ENCODE results near the gene TRAFD1. TPM values are rescaled to one million over a fixed set of nuclear protein-coding genes. Genes with fewer than 3 reads are reported as not detected.
"Not testable (repeated sequence)": the region's sequence is repeated elsewhere in the genome, so short reads cannot be mapped to it uniquely, and the experiment has no call there.

Gene TRAFD1
- total and polyA plus RNA-seq, 2 donors: 31.5 to 36.9 TPM

DNA sequence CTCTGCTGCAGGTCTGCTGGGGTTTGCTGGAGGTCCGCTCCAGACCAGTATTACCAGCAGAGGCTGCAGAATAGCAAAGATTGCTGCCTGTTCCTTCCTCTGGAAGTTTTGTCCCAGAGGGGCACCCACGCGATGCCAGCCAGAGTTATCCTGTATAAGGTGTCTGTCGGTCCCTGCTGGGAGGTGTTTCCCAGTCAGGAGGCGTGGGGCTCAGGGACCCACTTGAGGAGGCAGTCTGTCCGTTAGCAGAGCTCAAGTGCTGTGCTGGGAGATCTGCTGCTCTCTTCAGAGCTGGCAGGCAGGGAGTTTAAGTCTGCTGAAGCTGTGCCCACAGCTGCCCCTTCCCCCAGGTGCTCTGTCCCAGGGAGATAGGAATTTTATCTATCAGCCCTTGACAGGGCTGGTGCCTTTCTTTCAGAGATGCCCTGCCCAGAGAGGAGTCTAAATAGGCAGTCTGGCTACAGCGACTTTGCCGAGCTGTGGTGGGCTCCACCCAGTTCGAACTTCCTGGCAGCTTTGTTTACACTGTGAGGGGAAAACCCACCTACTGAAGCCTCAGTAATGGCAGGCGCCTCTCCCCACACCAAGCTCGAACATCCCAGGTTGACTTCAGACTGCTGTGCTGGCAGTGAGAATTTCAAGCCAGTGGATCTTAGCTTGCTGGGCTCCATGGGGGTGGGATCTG is 33.2 kb downstream of the TRAFD1 start:
- WGBS: 92% methylated on average over 11 of the region's 11 CpGs
- H3K36me3 ChIP-seq (ENCODE audit: insufficient read depth): not testable (repeated sequence)

DNA sequence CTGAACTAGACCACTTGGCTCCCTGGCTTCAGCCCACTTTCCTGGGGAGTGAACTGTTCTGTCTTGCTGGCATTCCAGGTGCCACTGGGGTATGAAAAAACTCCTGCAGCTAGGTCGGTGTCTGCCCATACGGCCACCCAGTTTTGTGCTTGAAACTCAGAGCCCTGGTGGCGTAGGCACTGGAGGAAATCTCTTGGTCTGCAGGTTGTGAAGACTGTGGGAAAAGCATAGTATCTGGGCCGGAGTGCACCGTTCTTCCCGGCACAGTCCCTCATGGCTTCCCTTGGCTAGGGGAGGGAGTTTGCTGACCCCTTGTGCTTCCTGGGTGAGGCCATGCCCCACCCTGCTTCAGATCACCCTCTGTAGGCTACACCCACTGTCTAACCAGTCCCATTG is 33.8 kb downstream of the TRAFD1 start:
- H3K36me3 ChIP-seq (ENCODE audit: insufficient read depth): no peaks in the 10 kb centered on the region
- H3K4me3 ChIP-seq (ENCODE audit: low read depth, low read length): no peak overlapping the region
- no peak for DNase-seq (ENCODE audit: extremely low spot score)
- H3K4me1 ChIP-seq (ENCODE audit: insufficient read depth): no peaks in the 10 kb centered on the region
- WGBS: 96% methylated on average over 6 of the region's 6 CpGs
- no peak overlapping the region for H3K27ac ChIP-seq (ENCODE audit: low read depth)

More for the DNA sequence above, 33.2 kb downstream of the TRAFD1 start:
- not testable (repeated sequence) for H3K4me3 ChIP-seq (ENCODE audit: low read depth, low read length); H3K4me1 ChIP-seq (ENCODE audit: insufficient read depth); DNase-seq (ENCODE audit: extremely low spot score); H3K27ac ChIP-seq (ENCODE audit: low read depth)

DNA sequence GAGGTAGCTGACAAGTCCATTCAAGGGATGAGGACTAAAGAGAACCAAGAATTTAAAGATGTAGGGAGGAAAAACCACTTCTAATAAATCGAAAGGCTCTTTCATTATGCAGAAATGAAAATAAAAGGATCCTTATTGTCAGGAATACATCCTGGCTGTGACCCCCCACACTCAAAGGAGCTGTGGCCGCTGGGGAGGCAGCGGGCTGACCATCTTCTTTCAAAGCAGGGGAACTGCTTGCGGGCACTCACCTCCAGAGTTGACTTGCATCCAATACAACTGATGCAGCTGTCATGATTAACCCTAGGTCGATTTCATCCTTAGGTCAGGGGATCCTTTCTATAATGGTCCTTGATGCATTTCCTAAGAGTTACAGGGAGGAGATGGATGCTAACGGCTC is 35.3 kb downstream of the TRAFD1 start:
- no peak for DNase-seq (ENCODE audit: extremely low spot score)
- H3K27ac ChIP-seq (ENCODE audit: low read depth): no peak overlapping the region
- no peak overlapping the region for H3K4me3 ChIP-seq (ENCODE audit: low read depth, low read length)
- no peaks in the 10 kb centered on the region for H3K4me1 ChIP-seq (ENCODE audit: insufficient read depth)
- H3K36me3 ChIP-seq (ENCODE audit: insufficient read depth): no peaks in the 10 kb centered on the region
- 95% methylated on average over 6 of the region's 6 CpGs for whole genome bisulfite sequencing

DNA sequence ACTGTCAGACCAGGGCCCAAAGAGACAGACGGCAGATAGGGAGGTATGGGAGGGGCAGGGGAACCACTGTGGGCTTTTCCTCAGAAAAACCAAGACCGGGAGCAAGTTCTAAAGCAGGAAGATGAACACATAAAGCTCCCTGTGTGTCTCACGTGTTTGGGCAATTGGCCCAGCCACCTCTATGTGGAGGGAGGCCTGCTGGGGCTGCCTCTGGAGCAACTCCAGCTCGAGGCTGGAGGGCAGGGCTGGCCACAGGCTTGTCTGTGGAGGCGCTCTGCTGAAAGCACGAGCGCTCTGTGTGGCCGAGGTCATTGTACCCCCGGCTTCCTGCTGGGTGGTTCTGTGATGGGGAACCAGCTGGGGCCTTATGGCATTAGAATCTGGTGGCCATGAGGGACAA is 36.4 kb downstream of the TRAFD1 start:
- Histone ChIP-seq H3K36me3 (ENCODE audit: insufficient read depth) (no peaks in the 10 kb centered on the region), H3K4me3 (ENCODE audit: low read depth, low read length) (no peak overlapping the region), H3K4me1 (ENCODE audit: insufficient read depth) (no peaks in the 10 kb centered on the region), H3K27ac (ENCODE audit: low read depth) (no peak overlapping the region)
- WGBS: 61% methylated on average over 9 of the region's 9 CpGs
- no peak for DNase-seq (ENCODE audit: extremely low spot score)

DNA sequence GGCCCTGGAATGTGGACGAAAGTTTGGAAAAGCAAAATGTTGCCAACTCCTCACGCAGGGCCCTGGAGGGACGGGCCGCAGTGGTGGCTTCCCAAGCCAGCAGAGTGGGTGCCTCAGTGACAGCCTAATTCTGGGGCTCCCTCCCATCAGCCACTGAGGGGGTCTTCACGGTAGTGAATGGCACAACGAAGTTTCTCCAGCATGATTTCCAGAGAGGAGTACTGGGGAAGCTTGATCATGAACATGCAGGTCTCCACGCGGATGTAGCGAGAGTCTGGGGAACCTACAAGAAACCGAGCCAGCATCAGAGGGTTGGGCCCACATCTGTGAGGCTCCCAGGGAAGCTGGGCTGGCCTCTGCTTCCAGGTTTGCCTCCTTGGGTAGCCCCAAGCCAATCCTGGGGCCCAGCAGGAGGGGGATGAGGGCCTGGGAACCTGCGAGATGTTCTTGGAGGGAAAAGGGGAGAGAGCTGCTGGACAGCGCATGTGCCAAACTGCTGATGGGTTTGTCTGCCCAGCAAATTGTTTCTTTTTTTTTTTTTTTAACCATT is 37.0 kb downstream of the TRAFD1 start:
- Histone ChIP-seq H3K36me3 (ENCODE audit: insufficient read depth) (no peaks in the 10 kb centered on the region), H3K4me3 (ENCODE audit: low read depth, low read length) (no peak overlapping the region), H3K4me1 (ENCODE audit: insufficient read depth) (no peaks in the 10 kb centered on the region), H3K27ac (ENCODE audit: low read depth) (no peak overlapping the region)
- DNase-seq (ENCODE audit: extremely low spot score): no peak
- WGBS: 92% methylated on average over 12 of the region's 12 CpGs

DNA sequence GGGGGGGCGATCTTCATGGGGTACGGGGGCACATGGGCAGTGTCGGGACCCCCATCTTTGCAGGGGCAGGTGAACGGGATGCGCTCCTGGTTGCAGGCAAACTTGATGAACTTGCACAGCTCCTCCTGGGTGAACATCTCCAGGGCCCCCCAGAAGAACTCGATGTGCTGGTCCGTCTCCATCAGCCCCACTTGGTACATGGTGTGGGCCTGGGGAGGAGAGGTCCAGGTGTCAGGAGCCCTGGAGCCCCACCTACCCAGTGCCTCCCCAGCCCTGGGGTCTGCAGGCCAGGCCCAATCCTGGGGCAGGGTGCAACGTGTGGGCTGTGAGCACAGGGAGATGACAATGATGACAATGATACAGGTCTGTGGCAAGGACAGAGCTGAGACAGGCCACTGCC is 37.7 kb downstream of the TRAFD1 start:
- Histone ChIP-seq H3K27ac (ENCODE audit: low read depth) (no peak overlapping the region), H3K36me3 (ENCODE audit: insufficient read depth) (no peaks in the 10 kb centered on the region), H3K4me3 (ENCODE audit: low read depth, low read length) (no peak overlapping the region), H3K4me1 (ENCODE audit: insufficient read depth) (no peaks in the 10 kb centered on the region)
- DNase-seq (ENCODE audit: extremely low spot score): no peak
- WGBS: 94% methylated on average over 8 of the region's 8 CpGs

DNA sequence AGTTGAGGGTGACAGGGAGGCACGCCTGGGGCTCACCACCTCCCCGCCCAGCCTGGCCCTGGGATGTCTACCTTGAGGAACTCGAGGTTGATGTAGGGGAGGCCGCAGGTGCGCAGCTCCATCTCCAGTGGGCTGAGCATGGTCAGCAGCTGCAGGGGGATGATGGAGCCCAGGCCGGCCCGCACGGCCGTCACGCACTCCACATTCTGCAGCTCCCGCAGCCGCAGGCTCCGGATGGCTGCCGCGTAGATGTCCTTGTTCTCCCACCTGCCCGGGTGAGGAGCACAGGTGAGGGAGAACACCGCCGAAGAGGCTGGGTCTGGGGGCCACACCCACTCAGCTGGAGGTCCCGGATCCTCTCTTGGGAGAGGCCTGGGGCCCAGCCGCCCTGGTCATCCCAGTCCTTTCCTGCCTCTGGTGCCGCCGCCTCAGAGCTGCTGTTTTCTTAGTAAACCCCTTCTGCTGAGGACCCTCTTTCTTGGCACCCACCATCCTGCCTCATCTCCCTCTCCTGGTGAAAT is 38.2 kb downstream of the TRAFD1 start:
- Histone ChIP-seq H3K36me3 (ENCODE audit: insufficient read depth) (no peaks in the 10 kb centered on the region), H3K27ac (ENCODE audit: low read depth) (no peak overlapping the region), H3K4me1 (ENCODE audit: insufficient read depth) (no peaks in the 10 kb centered on the region), H3K4me3 (ENCODE audit: low read depth, low read length) (no peak overlapping the region)
- no peak for DNase-seq (ENCODE audit: extremely low spot score)
- WGBS: 95% methylated on average over 22 of the region's 22 CpGs

DNA sequence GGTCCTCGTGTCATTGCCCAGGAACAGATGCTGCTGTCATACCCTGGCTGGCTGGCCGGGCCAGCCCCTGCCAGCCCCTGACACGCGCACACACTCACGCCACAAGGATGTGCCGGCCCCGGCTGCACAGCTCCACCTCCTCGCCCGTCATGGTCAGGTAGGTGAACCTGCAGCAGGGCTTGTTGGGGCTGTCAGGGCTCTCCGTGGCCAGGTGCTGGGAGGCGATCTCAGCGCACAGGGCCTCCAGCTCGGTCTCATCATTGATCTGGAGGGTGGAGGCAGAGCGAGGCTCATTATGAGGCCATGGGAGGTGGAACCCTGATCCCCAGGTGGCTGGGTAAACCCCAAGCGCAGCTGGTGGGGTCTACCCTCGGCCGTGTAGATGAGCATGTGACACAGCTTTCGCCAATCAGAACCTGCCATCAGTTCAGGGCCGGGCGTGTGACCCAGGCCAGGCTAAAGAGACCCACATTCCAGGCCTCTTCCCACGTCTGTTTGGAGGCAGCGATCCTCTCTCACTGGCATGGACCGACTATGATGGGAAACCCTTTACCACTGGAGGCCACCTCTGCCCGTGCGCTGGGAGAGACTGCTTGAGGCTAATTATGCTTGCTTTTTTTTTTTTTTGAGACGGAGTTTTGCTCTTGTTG is 38.8 kb downstream of the TRAFD1 start:
- Histone ChIP-seq H3K4me3 (ENCODE audit: low read depth, low read length) (no peak overlapping the region), H3K4me1 (ENCODE audit: insufficient read depth) (no peaks in the 10 kb centered on the region), H3K27ac (ENCODE audit: low read depth) (no peak overlapping the region), H3K36me3 (ENCODE audit: insufficient read depth) (no peaks in the 10 kb centered on the region)
- WGBS: 93% methylated on average over 26 of the region's 26 CpGs
- DNase-seq (ENCODE audit: extremely low spot score): no peak

DNA sequence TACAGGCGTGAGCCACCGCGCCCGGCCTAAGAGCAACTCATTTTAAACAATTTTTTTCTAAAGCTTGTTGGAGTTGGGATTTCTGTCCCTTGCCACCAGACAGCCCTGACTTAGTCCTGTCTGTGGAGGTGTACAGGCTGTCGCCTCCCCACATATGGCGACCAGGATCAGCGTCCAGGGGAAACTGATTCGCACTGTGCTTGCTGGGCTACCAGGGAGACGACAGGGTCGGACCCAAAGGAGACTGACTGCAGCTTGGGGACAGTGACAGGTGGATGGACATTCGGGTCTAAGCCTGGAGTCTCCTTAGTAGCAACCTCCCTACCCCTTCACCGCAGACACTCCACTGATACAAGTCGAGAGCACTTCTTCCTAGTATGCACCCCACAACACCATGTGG is 40.3 kb downstream of the TRAFD1 start:
- Histone ChIP-seq H3K36me3 (ENCODE audit: insufficient read depth) (no peaks in the 10 kb centered on the region), H3K27ac (ENCODE audit: low read depth) (no peak overlapping the region), H3K4me3 (ENCODE audit: low read depth, low read length) (no peak overlapping the region), H3K4me1 (ENCODE audit: insufficient read depth) (no peaks in the 10 kb centered on the region)
- no peak for DNase-seq (ENCODE audit: extremely low spot score)
- 98% methylated on average over 13 of the region's 13 CpGs for WGBS

DNA sequence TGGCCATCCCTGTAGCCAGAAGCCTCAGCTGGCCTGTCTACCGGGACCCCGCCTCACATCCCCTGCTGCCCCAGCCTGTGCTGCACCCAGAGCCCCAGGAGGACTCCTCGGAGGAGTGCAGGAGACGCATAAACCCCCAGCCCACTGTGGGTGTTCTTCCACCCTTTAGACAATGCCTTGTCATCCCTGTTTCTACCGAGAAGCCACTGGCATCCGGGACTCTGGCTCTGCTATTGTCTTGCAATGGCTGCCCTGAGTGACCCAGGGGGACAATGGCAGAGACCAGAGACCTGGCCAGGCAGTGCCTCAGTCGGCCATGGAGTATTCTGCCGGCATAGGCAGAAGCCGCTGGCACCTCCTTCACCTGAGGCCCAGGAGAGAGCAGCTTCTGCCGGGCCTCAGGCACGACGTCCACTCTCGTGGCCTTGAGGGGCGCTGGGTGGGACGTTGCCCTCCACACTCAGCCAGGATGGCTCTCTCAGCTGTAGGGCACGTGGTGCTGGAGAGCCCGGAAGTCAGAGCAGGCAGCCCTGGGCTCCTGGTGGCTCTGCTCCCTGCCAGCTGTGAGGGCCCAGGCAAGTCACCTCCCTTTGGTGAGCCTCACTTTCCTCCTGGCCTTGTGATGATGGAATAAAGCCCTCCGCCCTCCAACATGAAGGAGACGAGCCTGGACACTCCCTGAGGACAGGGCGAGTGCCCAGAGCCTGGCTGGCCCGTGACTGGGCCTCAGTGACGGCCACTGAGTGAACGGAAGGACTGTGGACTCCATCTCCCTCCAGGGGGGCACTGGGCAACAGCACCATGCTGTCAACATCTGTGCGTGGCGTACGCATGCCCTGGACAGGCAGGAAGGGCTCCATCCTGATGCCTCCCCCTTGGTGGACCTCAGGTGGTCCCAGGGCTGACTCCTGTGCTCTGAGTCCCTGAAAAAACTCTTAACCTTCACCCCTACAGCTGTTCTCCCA is 41.0 kb downstream of the TRAFD1 start:
- WGBS: 91% methylated on average over 26 of the region's 26 CpGs
- no peak overlapping the region for H3K27ac ChIP-seq (ENCODE audit: low read depth)
- no peak overlapping the region for H3K4me3 ChIP-seq (ENCODE audit: low read depth, low read length)
- no peak for DNase-seq (ENCODE audit: extremely low spot score)
- peaks cover 5% of the 10 kb centered on the region for H3K36me3 ChIP-seq (ENCODE audit: insufficient read depth)
- no peaks in the 10 kb centered on the region for H3K4me1 ChIP-seq (ENCODE audit: insufficient read depth)

DNA sequence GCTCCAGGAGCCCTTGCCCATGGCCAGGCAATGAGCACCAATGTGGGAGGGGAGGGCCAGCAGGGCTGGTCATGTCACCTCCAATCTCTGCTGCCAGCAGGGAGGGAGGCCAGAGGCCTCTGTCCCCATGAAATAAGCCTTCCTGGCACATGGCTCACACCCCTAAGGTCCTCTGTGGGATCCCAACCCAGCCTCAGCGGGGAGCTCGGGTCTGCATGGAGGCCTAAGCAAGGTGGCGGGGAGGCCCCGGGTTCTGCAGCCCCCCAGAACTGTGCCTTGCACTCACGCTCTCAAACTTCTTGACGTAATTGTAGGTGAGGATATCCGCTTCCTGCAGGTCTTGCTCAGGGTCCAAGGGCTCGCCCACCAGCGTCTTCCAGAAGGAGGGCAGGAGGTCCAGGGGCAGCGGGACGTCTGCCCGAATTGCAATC is 41.7 kb downstream of the TRAFD1 start:
- no peak overlapping the region for H3K4me3 ChIP-seq (ENCODE audit: low read depth, low read length)
- H3K27ac ChIP-seq (ENCODE audit: low read depth): no peak overlapping the region
- H3K36me3 ChIP-seq (ENCODE audit: insufficient read depth): peaks cover 5% of the 10 kb centered on the region
- DNase-seq (ENCODE audit: extremely low spot score): no peak
- 92% methylated on average over 12 of the region's 12 CpGs for WGBS
- H3K4me1 ChIP-seq (ENCODE audit: insufficient read depth): no peaks in the 10 kb centered on the region

DNA sequence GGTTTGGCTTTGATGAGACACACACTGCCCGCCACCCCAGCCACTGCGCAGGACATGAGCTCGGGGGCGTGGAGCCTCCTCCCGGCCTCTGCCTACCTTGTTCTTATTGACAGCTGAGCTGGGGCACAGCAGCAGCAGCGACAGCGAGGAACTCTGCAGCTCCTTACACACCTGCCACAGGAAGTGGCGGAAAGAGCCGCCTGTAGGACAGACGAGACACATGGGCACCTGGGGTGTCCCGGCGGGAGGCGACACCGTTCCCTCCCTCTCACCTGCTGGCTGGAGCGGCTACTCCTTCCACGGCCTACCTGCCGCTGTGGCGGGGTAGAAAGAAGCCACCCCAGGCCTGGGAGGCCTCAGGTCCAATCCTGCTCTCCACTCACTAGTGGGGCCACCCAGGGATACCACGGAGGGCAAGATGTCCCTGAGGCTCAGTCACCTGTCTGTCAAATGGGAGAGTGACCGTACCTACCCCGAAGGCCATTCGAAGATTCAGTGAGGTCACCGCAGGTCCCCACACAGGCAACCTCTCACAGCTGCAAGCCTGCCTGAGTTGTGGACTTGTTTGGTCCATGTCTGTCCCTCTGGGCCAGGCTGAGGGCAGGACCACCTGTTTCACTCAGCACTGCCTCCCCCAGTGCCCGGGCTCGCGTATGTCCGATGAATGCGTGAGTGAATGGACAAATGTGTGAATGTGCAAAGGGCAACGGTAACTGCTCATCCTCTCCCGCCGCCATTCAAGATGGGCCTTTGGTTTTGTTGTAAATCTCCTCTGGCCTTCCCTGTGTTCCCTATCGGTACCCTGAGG is 42.6 kb downstream of the TRAFD1 start:
- no peak for DNase-seq (ENCODE audit: extremely low spot score)
- 89% methylated on average over 32 of the region's 32 CpGs for WGBS
- H3K4me3 ChIP-seq (ENCODE audit: low read depth, low read length): no peak overlapping the region
- peaks cover 5% of the 10 kb centered on the region for H3K36me3 ChIP-seq (ENCODE audit: insufficient read depth)
- H3K27ac ChIP-seq (ENCODE audit: low read depth): no peak overlapping the region
- H3K4me1 ChIP-seq (ENCODE audit: insufficient read depth): no peaks in the 10 kb centered on the region

DNA sequence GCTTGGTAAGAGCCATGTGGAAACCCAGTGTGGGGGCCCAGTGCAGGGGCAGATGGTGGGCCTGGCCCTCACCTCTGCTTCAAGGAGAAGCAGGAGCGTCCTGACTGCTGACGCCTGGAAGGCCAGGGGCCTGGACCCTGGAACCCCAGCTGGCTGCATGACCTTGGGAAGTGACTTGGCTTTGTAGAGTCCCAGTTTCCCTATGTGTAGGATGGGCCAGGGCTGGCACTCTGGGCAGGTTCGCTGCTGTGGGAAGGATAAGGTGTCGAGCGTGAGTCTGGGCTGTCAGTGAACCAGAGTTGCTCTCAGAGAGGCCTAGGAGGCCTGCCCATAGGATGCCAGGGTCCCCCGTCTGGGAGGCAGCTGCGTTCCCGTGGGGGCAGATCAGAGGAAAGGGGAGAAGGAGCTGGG is 43.2 kb downstream of the TRAFD1 start:
- Histone ChIP-seq H3K36me3 (ENCODE audit: insufficient read depth) (peaks cover 5% of the 10 kb centered on the region), H3K4me1 (ENCODE audit: insufficient read depth) (no peaks in the 10 kb centered on the region), H3K4me3 (ENCODE audit: low read depth, low read length) (no peak overlapping the region), H3K27ac (ENCODE audit: low read depth) (no peak overlapping the region)
- WGBS: 91% methylated on average over 8 of the region's 8 CpGs
- no peak for DNase-seq (ENCODE audit: extremely low spot score)
